Activated CD4-positive, alpha-beta T cell treated with anti-CD3 and anti-CD28 coated beads for 36 hours (primary cell): ENCODE measurements around the gene CCSER2. TPM values are rescaled to one million over a fixed set of nuclear protein-coding genes. Genes with fewer than 3 reads are reported as not detected.
"Not testable (repeated sequence)": the region's sequence is repeated elsewhere in the genome, so short reads cannot be mapped to it uniquely, and the experiment has no call there.

Experiments
- ATAC-seq: fragments of 200-7000 bp; cut with Tn5 transposase; one replicate; pipeline ENCODE4 v1.10.0; 2021; ENCODE audit warnings: mild to moderate bottlenecking, moderate library complexity
- CTCF ChIA-PET: fragments of 350-600 bp; sonication (Branson Sonifier 250); formaldehyde crosslinking; loops from one replicate; lab custom pipeline; 2021; ENCODE audit warnings: antibody characterized with exemption; lab: Charles Lee
- POLR2A ChIA-PET: fragments of 350-600 bp; sonication (Branson Sonifier 250); formaldehyde crosslinking; loops from one replicate; lab custom pipeline; 2021; ENCODE audit warnings: antibody characterized with exemption, inconsistent platforms; lab: Charles Lee
- DNase-seq: peaks from one replicate; pipeline ENCODE4 v3.0.0-alpha.2; 2020
- H3K27ac Mint-ChIP-seq: one replicate; pipeline ENCODE4 v1.8.0; 2021; ENCODE audit warnings: mixed read lengths
- H3K27me3 Mint-ChIP-seq: one replicate; pipeline ENCODE4 v1.8.0; 2021; ENCODE audit warnings: mixed read lengths
- H3K36me3 Mint-ChIP-seq: one replicate; pipeline ENCODE4 v1.8.0; 2021; ENCODE audit warnings: low read depth, mixed read lengths
- H3K4me1 Mint-ChIP-seq: one replicate; pipeline ENCODE4 v1.8.0; 2021; ENCODE audit warnings: mixed read lengths
- H3K4me3 Mint-ChIP-seq: one replicate; pipeline ENCODE4 v1.8.0; 2021; ENCODE audit warnings: mild to moderate bottlenecking, moderate library complexity, mixed read lengths
- H3K9me3 Mint-ChIP-seq: one replicate; pipeline ENCODE4 v1.8.0; 2021; ENCODE audit warnings: low read depth, mixed read lengths
- intact Hi-C, 2 experiments: fragments of 100-400 bp; cut with DNase I in 1 of 2; cut with micrococcal nuclease in 1 of 2; formaldehyde crosslinking; loops; one replicate each; pipeline versions ENCODE4 v1.14.2 to v1.15.1; 2022 to 2024; cut with DNase I, micrococcal nuclease
- total RNA-seq, 2 experiments: library from RNA; stranded (reverse); gene quantifications; one replicate each; pipeline ENCODE4 v1.2.3, GENCODE V29; 2021

CCSER2 gene
- total RNA-seq, 2 experiments from 2014 or later = 61.2 to 85.2 TPM

GRCh38 chr10:84478151-84478550, 149.8 kb downstream of the CCSER2 start:
- Mint-ChIP-seq H3K4me1 (peaks cover 5% of the 10 kb centered on the region), H3K36me3 (peaks cover 26% of the 10 kb centered on the region), H3K9me3 (no peaks in the 10 kb centered on the region), H3K27me3 (no peaks in the 10 kb centered on the region), H3K4me3 (no peak overlapping the region), H3K27ac (no peak overlapping the region)
- no peak for ATAC-seq
- CTCF ChIA-PET = interaction anchor here (0.9 kb wide), 1 partner anchor 47 kb away, joined by 3 read pairs; no protein-coding TSS in a partner anchor
- DNase-seq = no peak
- intact Hi-C loops = no loop called here
- POLR2A ChIA-PET = no interaction called here

DNA sequence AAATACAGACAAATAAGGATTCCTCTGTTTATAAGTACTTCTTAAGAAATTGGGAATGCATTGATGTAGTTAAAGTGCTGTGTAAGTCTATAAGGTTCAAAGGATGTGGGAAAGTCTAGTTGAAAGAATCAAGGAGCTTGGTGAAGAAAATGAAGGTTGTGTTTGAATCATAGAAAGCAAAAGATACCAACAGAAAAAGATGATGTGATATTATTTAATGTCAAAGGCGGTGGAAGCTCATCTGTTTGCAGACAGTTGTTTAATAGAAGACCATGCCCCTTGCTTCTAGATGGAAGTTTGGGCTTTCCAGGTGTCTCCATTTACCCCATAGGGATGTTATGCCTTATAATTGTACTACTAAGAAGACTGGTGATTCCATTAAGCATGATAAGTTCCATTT, 150.3 kb downstream of the CCSER2 start:
- Mint-ChIP-seq H3K4me3 (no peak overlapping the region), H3K27me3 (no peaks in the 10 kb centered on the region), H3K4me1 (peaks cover 5% of the 10 kb centered on the region), H3K27ac (no peak overlapping the region), H3K36me3 (peaks cover 29% of the 10 kb centered on the region), H3K9me3 (no peaks in the 10 kb centered on the region)
- POLR2A ChIA-PET = no interaction called here
- intact Hi-C loops = no loop called here
- CTCF ChIA-PET = interaction anchor here (0.9 to 1.5 kb wide), 2 partner anchors 12 to 48 kb away, joined by 3 to 4 read pairs; no protein-coding TSS in a partner anchor
- no peak for DNase-seq
- ATAC-seq = no peak

GRCh38 chr10:84484541-84484940, 156.2 kb downstream of the CCSER2 start:
- intact Hi-C loops = no loop called here
- Mint-ChIP-seq H3K36me3 (peaks cover 46% of the 10 kb centered on the region), H3K4me3 (no peak overlapping the region), H3K27me3 (no peaks in the 10 kb centered on the region), H3K27ac (no peak overlapping the region), H3K4me1 (peaks cover 5% of the 10 kb centered on the region), H3K9me3 (no peaks in the 10 kb centered on the region)
- no peak for ATAC-seq
- ChIA-PET POLR2A (no interaction called here), CTCF (no interaction called here)
- no peak for DNase-seq

DNA sequence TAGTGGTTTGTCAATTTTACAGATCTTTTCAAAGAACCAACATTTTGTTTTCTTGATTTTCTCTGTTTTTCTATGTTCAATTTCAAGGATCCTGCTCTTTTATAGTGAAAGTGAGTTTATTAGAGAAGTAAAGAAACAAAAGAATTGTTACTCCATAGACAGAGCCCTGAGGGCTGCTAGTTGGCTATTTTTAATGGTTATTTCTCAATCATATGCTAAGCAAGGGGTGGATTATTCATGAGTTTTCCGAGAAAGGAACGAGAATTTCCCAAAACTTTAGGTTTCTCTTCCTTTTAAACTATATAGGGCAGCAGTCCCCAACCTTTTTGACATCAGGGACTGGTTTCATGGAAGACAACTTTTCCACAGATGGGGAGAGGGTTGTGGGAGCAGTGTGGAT, 165.0 kb downstream of the CCSER2 start:
- Mint-ChIP-seq H3K4me1 (peaks cover 20% of the 10 kb centered on the region), H3K4me3 (no peak overlapping the region), H3K27me3 (no peaks in the 10 kb centered on the region), H3K9me3 (no peaks in the 10 kb centered on the region), H3K36me3 (peaks cover 38% of the 10 kb centered on the region), H3K27ac (no peak overlapping the region)
- CTCF ChIA-PET = no interaction called here
- ATAC-seq (no peak), DNase-seq (no peak)
- POLR2A ChIA-PET = no interaction called here
- intact Hi-C loops = no loop called here

GRCh38 chr10:84493951-84494848, 165.8 kb downstream of the CCSER2 start:
- peaks cover 16% of the 10 kb centered on the region for H3K4me1 Mint-ChIP-seq
- ATAC-seq (no peak), DNase-seq (no peak)
- intact Hi-C loops = no loop called here
- H3K27me3 Mint-ChIP-seq = no peaks in the 10 kb centered on the region
- POLR2A ChIA-PET = interaction anchor here (0.6 kb wide), 1 partner anchor 31 kb away, joined by 3 read pairs; no protein-coding TSS in a partner anchor
- no peak overlapping the region for H3K4me3 Mint-ChIP-seq
- CTCF ChIA-PET = interaction anchor here (0.6 to 1.2 kb wide), 4 partner anchors 50 to 227 kb away, joined by 3 to 5 read pairs (median 3); no protein-coding TSS in a partner anchor
- H3K27ac Mint-ChIP-seq = no peak overlapping the region
- H3K9me3 Mint-ChIP-seq = no peaks in the 10 kb centered on the region
- H3K36me3 Mint-ChIP-seq = peaks cover 30% of the 10 kb centered on the region

DNA sequence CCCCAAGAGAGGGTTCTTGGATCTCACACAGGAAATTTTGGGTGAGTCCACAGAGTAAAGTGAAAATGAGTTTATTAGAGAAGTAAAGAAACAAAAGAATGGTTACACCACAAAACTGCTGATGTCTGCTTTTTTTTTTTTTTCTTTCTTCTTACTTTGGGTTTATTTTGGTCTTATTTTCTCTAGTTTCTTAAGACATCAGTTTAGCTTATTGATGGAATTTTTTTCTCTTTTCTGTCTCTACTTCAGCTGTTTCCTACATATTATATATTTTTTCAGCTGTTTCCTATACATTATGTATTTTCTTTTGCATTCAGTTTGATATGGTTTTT, 166.4 kb downstream of the CCSER2 start:
- Mint-ChIP-seq H3K27me3 (no peaks in the 10 kb centered on the region), H3K4me1 (peaks cover 18% of the 10 kb centered on the region), H3K27ac (no peak overlapping the region), H3K36me3 (peaks cover 25% of the 10 kb centered on the region), H3K9me3 (no peaks in the 10 kb centered on the region), H3K4me3 (no peak overlapping the region)
- ChIA-PET POLR2A (interaction anchor here (0.6 kb wide), 1 partner anchor 32 kb away, joined by 3 read pairs; no protein-coding TSS in a partner anchor), CTCF (interaction anchor here (0.6 to 1.2 kb wide), 4 partner anchors 49 to 227 kb away, joined by 3 to 5 read pairs (median 3); no protein-coding TSS in a partner anchor)
- no peak for DNase-seq
- intact Hi-C loops = no loop called here
- ATAC-seq = no peak

DNA sequence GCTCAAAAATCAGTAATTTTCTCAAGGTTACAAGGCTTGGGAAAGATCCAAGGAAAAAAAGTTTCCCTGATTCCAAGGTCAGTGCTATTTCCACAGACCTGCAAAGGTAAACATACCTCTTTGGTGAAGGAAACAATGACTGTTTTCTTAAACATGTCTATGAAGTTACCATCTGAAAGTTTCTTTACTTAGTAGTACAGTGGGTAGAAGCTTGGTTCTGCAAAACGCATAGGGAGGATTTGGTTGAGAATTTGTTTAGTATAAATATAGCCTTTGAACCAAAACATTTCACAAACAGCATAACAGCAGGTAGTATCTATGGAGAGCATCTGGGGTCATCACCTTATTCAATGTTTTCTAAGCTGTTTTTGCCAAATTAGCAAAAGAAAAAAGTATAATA, 169.6 kb downstream of the CCSER2 start:
- no peak overlapping the region for H3K4me3 Mint-ChIP-seq
- ChIA-PET CTCF (interaction anchor here (1.4 kb wide), 1 partner anchor 230 kb away, joined by 3 read pairs; no protein-coding TSS in a partner anchor), POLR2A (interaction anchor here (0.6 kb wide), 1 partner anchor 32 kb away, joined by 9 read pairs; no protein-coding TSS in a partner anchor)
- peaks cover 13% of the 10 kb centered on the region for H3K4me1 Mint-ChIP-seq
- H3K27me3 Mint-ChIP-seq = no peaks in the 10 kb centered on the region
- peaks cover 6% of the 10 kb centered on the region for H3K36me3 Mint-ChIP-seq
- no peak overlapping the region for H3K27ac Mint-ChIP-seq
- H3K9me3 Mint-ChIP-seq = no peaks in the 10 kb centered on the region
- DNase-seq (no peak), ATAC-seq (no peak)
- intact Hi-C loops = no loop called here

DNA sequence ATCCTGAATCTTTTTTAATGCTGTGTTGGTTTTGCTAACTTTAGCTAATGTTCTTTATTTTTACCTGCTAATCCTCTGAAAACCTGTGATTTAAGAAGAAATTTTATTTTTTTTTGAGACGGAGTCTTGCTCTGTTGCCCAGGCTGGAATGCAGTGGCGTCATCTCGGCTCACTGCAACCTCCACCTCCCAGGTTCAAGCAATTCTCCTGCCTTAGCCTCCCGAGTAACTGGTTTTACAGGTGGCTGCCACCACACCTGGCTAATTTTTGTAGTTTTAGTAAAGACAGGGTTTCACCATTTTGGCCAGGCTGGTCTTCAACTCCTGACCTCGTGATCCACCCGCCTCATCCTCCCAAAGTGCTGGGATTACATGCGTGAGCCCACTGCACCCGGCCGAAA, 170.7 kb downstream of the CCSER2 start:
- H3K36me3 Mint-ChIP-seq, DNase-seq, intact Hi-C loops, H3K4me3 Mint-ChIP-seq, H3K27ac Mint-ChIP-seq, POLR2A ChIA-PET, H3K9me3 Mint-ChIP-seq, ATAC-seq, CTCF ChIA-PET, H3K27me3 Mint-ChIP-seq, H3K4me1 Mint-ChIP-seq: not testable (repeated sequence)

- Mint-ChIP-seq H3K9me3 (no peaks in the 10 kb centered on the region), H3K36me3 (peaks cover 1% of the 10 kb centered on the region), H3K4me1 (peaks cover 6% of the 10 kb centered on the region), H3K27ac (no peak overlapping the region), H3K4me3 (no peak overlapping the region), H3K27me3 (no peaks in the 10 kb centered on the region)
- ATAC-seq (no peak), DNase-seq (no peak)
- intact Hi-C loops = no loop called here
- POLR2A ChIA-PET = no interaction called here
- CTCF ChIA-PET = no interaction called here
Measured at GRCh38 chr10:84499846-84500245, 171.5 kb downstream of the CCSER2 start.

DNA sequence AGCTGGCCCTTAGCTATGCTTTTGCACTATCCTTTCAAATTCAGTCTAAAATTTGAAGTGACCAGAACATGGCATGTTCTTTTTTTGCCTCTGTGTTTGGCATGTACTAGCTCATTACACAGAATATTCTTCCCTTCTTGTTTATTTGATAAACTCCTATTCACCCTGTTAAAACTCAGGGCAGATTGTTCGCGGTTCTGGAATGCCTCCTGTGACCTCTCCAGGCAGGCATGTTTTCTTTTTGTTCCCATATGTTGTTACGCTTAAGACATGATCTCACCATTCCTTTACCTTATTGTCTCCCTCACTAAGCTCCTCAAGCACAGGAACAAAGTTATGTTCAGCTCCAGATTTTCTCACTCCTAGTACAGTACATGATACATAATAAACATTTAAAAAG, 181.7 kb downstream of the CCSER2 start:
- H3K4me1 Mint-ChIP-seq = no peaks in the 10 kb centered on the region
- POLR2A ChIA-PET = interaction anchor here (0.6 kb wide), 1 partner anchor 117 kb away, joined by 6 read pairs; no protein-coding TSS in a partner anchor
- peaks cover 16% of the 10 kb centered on the region for H3K36me3 Mint-ChIP-seq
- H3K4me3 Mint-ChIP-seq = no peak overlapping the region
- H3K27me3 Mint-ChIP-seq = no peaks in the 10 kb centered on the region
- no peak for ATAC-seq
- H3K27ac Mint-ChIP-seq = no peak overlapping the region
- intact Hi-C loops = no loop called here
- no peaks in the 10 kb centered on the region for H3K9me3 Mint-ChIP-seq
- CTCF ChIA-PET = interaction anchor here (0.5 to 2.0 kb wide), 6 partner anchors 80 to 253 kb away, joined by 3 to 5 read pairs (median 4); no protein-coding TSS in a partner anchor
- no peak for DNase-seq

- Mint-ChIP-seq H3K4me3 (no peak overlapping the region), H3K4me1 (no peaks in the 10 kb centered on the region), H3K36me3 (peaks cover 18% of the 10 kb centered on the region), H3K27me3 (no peaks in the 10 kb centered on the region), H3K9me3 (no peaks in the 10 kb centered on the region), H3K27ac (no peak overlapping the region)
- DNase-seq (no peak), ATAC-seq (no peak)
- ChIA-PET CTCF (interaction anchor here (0.6 kb wide), 1 partner anchor 138 kb away, joined by 4 read pairs; no protein-coding TSS in a partner anchor), POLR2A (no interaction called here)
- intact Hi-C loops = no loop called here
Measured at GRCh38 chr10:84511106-84511505, 182.7 kb downstream of the CCSER2 start.
